Measurements from ENCODE around the gene SP1.
"Not testable (repeated sequence)": the region's sequence is repeated elsewhere in the genome, so short reads cannot be mapped to it uniquely, and the experiment has no call there.

SP1 gene

GRCh38 chr12:53361638-53362037 is 18.3 kb upstream of the SP1 start:
- DNase-seq = not testable (repeated sequence)

GRCh38 chr12:53365245-53365904 is 14.6 kb upstream of the SP1 start:
- DNase-seq = peak; percentile 83 to 94 (median 93)

GRCh38 chr12:53373554-53374133 is 6.3 kb upstream of the SP1 start:
- peak in 1 of 3 donors; percentile 31 for DNase-seq

- not testable (repeated sequence) for DNase-seq
These were observed 5.7 kb upstream of the SP1 start for GRCh38 chr12:53374277-53374676.

GRCh38 chr12:53376747-53377146 is 3.2 kb upstream of the SP1 start:
- no peak for DNase-seq

GRCh38 chr12:53378222-53378621 is 1.8 kb upstream of the SP1 start:
- DNase-seq = no peak

- DNase-seq = no peak
These were observed 1.1 kb upstream of the SP1 start for GRCh38 chr12:53378724-53379388.

- DNase-seq = peak; percentile 98 to 100 (median 100)
These were observed 430 bp upstream of the SP1 start for GRCh38 chr12:53379389-53380103.

GRCh38 chr12:53380794-53381730 is 1.1 kb downstream of the SP1 start:
- DNase-seq = peak; percentile 70 to 78 (median 77)

GRCh38 chr12:53381731-53382630 is 2.0 kb downstream of the SP1 start:
- DNase-seq = peak; percentile 92 to 95 (median 93)

- no peak for DNase-seq
These were observed 3.3 kb downstream of the SP1 start for GRCh38 chr12:53383258-53383657.

GRCh38 chr12:53386381-53386780 is 6.4 kb downstream of the SP1 start:
- DNase-seq = not testable (repeated sequence)

- DNase-seq = no peak
These were observed 9.0 kb downstream of the SP1 start for GRCh38 chr12:53388932-53389331.

- DNase-seq = no peak
These were observed 9.7 kb downstream of the SP1 start for GRCh38 chr12:53389702-53390101.

- no peak for DNase-seq
These were observed 11.7 kb downstream of the SP1 start for GRCh38 chr12:53391724-53392123.

GRCh38 chr12:53399896-53400295 is 19.9 kb downstream of the SP1 start:
- no peak for DNase-seq

GRCh38 chr12:53402351-53402750 is 22.4 kb downstream of the SP1 start:
- not testable (repeated sequence) for DNase-seq

GRCh38 chr12:53402871-53403270 is 22.9 kb downstream of the SP1 start:
- no peak for DNase-seq

- DNase-seq = no peak
These were observed 31.0 kb downstream of the SP1 start for GRCh38 chr12:53410951-53411350.

GRCh38 chr12:53413485-53414204 is 33.7 kb downstream of the SP1 start:
- no peak for DNase-seq

Data from suppressor macrophage treated with lipopolysaccharide for 1 hour (primary cell).